ENCODE results near the gene TCAP.

Gene TCAP

DNA sequence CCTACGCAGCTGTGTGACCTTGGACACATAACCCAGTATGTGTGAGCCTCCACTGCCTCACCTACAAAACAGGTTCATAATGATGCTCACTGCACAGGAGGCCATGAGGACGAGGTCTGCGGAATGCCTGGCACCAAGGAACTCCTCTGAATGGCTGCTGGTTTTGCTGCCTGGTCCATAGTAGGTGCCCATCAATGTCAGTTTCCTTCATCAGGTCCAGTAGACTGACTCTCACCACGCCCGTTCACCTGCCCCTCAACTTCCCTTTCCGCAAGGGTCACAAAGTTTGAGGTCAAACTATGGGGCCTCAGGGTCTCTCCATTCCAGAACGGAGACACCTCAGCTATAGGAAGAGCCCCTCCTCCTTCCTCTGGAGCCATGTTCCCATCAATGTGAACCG is 11.9 kb downstream of the TCAP start:
- H3K79me2 ChIP-seq (ENCODE audit: insufficient read depth, low read length): no peaks in the 10 kb centered on the region
- peaks cover 22% of the 10 kb centered on the region for H3K4me1 ChIP-seq (ENCODE audit: insufficient read depth, low read length, poor library complexity, severe bottlenecking)
- no peak overlapping the region for H3K4me2 ChIP-seq (ENCODE audit: low read depth, low read length, poor library complexity, severe bottlenecking)
- TF ChIP-seq, protein P1, sequence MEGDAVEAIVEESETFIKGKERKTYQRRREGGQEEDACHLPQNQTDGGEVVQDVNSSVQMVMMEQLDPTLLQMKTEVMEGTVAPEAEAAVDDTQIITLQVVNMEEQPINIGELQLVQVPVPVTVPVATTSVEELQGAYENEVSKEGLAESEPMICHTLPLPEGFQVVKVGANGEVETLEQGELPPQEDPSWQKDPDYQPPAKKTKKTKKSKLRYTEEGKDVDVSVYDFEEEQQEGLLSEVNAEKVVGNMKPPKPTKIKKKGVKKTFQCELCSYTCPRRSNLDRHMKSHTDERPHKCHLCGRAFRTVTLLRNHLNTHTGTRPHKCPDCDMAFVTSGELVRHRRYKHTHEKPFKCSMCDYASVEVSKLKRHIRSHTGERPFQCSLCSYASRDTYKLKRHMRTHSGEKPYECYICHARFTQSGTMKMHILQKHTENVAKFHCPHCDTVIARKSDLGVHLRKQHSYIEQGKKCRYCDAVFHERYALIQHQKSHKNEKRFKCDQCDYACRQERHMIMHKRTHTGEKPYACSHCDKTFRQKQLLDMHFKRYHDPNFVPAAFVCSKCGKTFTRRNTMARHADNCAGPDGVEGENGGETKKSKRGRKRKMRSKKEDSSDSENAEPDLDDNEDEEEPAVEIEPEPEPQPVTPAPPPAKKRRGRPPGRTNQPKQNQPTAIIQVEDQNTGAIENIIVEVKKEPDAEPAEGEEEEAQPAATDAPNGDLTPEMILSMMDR (conservative IDR thresholded peaks at IDR 0.05; ENCODE audit: low read length): no peak
- TF ChIP-seq EZH2phosphoT487 (IDR thresholded peaks at IDR 0.05; ENCODE audit: borderline replicate concordance): no peak
- H2AFZ ChIP-seq (ENCODE audit: low read length): no peak overlapping the region
- no peak overlapping the region for H3K4me3 ChIP-seq (ENCODE audit: low read length, poor library complexity, severe bottlenecking)
- H3F3A ChIP-seq (ENCODE audit: low read depth): no peaks in the 10 kb centered on the region
- no peaks in the 10 kb centered on the region for H3K27me3 ChIP-seq (ENCODE audit: insufficient read depth, low read length, poor library complexity, severe bottlenecking)
- H4K20me1 ChIP-seq (ENCODE audit: insufficient read depth, low read length, poor library complexity, severe bottlenecking): no peaks in the 10 kb centered on the region
- H3K36me3 ChIP-seq (ENCODE audit: insufficient read depth, low read length): no peaks in the 10 kb centered on the region
- no peaks in the 10 kb centered on the region for H3K9me2 ChIP-seq (replicated peaks; ENCODE audit: low read depth, low read length)
- no peak overlapping the region for H3K9ac ChIP-seq (ENCODE audit: low read depth, low read length, poor library complexity, severe bottlenecking)
- H3K9me3 ChIP-seq (ENCODE audit: insufficient read depth, low read depth, low read length): no peaks in the 10 kb centered on the region

DNA sequence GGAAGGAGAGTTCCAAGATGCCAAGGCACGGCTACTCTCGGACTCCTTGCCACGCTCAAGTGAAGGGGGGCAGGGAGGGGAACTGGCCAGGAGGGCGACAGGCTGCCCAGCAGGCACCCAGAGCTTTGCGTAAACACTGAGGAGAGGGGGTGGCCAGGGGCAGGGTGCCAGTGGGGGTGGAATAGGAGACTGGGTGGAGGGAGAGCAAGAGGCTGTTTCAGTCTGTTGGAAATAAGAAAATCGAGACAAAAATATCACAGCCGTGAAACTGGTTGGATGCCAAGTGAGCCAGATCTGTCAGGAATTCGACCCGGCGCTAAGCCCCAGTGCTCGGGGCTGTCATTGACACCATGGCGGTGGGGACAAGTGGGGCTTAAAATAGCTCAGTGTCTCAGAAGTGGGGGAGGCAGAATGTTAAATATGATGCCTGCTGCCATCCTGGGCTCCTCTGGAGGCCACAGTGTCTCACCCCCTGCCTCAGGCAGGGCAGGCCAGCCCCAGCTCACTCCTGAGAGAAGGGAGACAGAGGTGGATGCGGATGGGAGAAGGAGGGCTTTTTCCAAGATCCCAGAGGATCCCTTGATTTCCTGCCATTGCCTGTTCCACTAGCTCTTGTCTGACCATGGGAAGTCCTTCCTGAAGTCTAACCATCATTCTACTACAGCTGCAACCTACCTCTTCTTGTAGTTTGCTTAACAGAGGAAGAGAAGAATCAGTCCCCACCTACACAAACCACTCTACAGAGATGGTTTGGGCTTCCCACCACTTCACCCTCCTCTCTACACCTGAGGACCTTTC is 12.6 kb downstream of the TCAP start:
- Histone ChIP-seq H3K36me3 (ENCODE audit: insufficient read depth, low read length) (no peaks in the 10 kb centered on the region), H3K27me3 (ENCODE audit: insufficient read depth, low read length, poor library complexity, severe bottlenecking) (no peaks in the 10 kb centered on the region), H2AFZ (ENCODE audit: low read length) (no peak overlapping the region), H3K4me3 (ENCODE audit: low read length, poor library complexity, severe bottlenecking) (no peak overlapping the region), H3K9ac (ENCODE audit: low read depth, low read length, poor library complexity, severe bottlenecking) (no peak overlapping the region), H3F3A (ENCODE audit: low read depth) (no peaks in the 10 kb centered on the region), H4K20me1 (ENCODE audit: insufficient read depth, low read length, poor library complexity, severe bottlenecking) (no peaks in the 10 kb centered on the region), H3K4me2 (ENCODE audit: low read depth, low read length, poor library complexity, severe bottlenecking) (no peak overlapping the region), H3K4me1 (ENCODE audit: insufficient read depth, low read length, poor library complexity, severe bottlenecking) (peaks cover 22% of the 10 kb centered on the region), H3K9me2 (replicated peaks; ENCODE audit: low read depth, low read length) (no peaks in the 10 kb centered on the region), H3K79me2 (ENCODE audit: insufficient read depth, low read length) (no peaks in the 10 kb centered on the region), H3K9me3 (ENCODE audit: insufficient read depth, low read depth, low read length) (no peaks in the 10 kb centered on the region)
- TF ChIP-seq EZH2phosphoT487 (IDR thresholded peaks at IDR 0.05; ENCODE audit: borderline replicate concordance): no peak
- TF ChIP-seq, protein P1 (conservative IDR thresholded peaks at IDR 0.05; ENCODE audit: low read length): no peak

DNA sequence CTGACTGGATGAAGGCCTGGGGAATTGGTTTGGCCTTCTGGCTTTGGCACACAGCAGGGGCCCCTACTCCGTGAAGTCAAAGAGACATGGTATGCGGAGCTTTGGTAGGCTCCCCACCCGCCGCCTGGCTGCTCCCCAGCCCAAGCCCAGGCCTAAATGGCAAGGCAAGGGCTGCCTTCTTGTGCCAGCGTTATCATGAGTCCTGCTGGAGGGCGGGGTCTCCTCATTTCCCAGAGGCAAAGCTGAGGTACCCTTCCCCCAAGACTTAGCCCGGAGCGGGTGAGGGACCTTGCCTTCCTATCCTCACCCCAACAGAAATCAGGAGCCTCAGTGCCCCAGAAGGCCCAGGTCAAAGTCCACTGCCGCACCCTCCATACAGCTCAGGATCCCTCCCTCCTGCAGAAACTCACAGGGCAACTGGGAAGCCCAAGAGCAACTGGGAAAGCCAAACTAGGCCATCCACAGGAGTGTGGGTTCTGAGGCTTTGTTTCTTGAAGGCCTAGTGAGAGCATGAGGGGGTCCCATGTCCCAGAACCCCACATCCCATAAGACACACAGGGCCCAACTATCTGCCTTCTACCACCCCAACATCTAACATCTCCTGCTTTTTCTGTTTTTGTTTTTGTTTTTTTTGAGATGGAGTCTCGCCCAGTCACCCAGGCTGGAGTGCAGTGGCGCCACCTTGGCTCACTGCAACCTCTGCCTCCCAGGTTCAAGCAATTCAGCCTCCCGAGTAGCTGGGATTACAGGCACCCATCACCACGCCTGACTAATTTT is 13.4 kb downstream of the TCAP start:
- no peaks in the 10 kb centered on the region for H3K27me3 ChIP-seq (ENCODE audit: insufficient read depth, low read length, poor library complexity, severe bottlenecking)
- H3K79me2 ChIP-seq (ENCODE audit: insufficient read depth, low read length): no peaks in the 10 kb centered on the region
- peak overlapping the region; percentile 72 for H3K9ac ChIP-seq (ENCODE audit: low read depth, low read length, poor library complexity, severe bottlenecking)
- no peaks in the 10 kb centered on the region for H4K20me1 ChIP-seq (ENCODE audit: insufficient read depth, low read length, poor library complexity, severe bottlenecking)
- H3K36me3 ChIP-seq (ENCODE audit: insufficient read depth, low read length): no peaks in the 10 kb centered on the region
- H3K9me2 ChIP-seq (replicated peaks; ENCODE audit: low read depth, low read length): no peaks in the 10 kb centered on the region
- no peak overlapping the region for H3K4me3 ChIP-seq (ENCODE audit: low read length, poor library complexity, severe bottlenecking)
- H3K4me2 ChIP-seq (ENCODE audit: low read depth, low read length, poor library complexity, severe bottlenecking): peak overlapping the region; percentile 64
- TF ChIP-seq, protein P1 (conservative IDR thresholded peaks at IDR 0.05; ENCODE audit: low read length): no peak; the same call in none of the 2 replicates
- no peak for TF ChIP-seq EZH2phosphoT487 (IDR thresholded peaks at IDR 0.05; ENCODE audit: borderline replicate concordance)
- H3F3A ChIP-seq (ENCODE audit: low read depth): no peaks in the 10 kb centered on the region
- peaks cover 22% of the 10 kb centered on the region for H3K4me1 ChIP-seq (ENCODE audit: insufficient read depth, low read length, poor library complexity, severe bottlenecking)
- H3K9me3 ChIP-seq (ENCODE audit: insufficient read depth, low read depth, low read length): no peaks in the 10 kb centered on the region
- H2AFZ ChIP-seq (ENCODE audit: low read length): no peak overlapping the region

Data from Loucy (cell line).